Naive thymus-derived CD8-positive, alpha-beta T cell (primary cell): ENCODE measurements around the gene LZTFL1. TPM values are rescaled to one million over a fixed set of nuclear protein-coding genes. Genes with fewer than 3 reads are reported as not detected.

Source experiments
- ATAC-seq, 2 donors: fragments of 150-1000 bp; cut with Tn5 transposase in 1 of 2; sonication (Bioruptor Pico), chemical (Tn5 transposase) in 1 of 2; 1 replicate in 1 of 2; 2 replicates in 1 of 2; pipeline ENCODE4 v1.10.0; 2021; ENCODE audit warnings: mild to moderate bottlenecking in 2 of 2, moderate library complexity in 2 of 2
- POLR2A ChIA-PET: fragments of 350-600 bp; sonication (Branson Sonifier 250); formaldehyde crosslinking; loops from one replicate; lab custom pipeline; 2021; ENCODE audit warnings: antibody characterized with exemption; lab: Charles Lee
- DNase-seq, 10 donors: peaks; one replicate each; pipeline versions ENCODE4 v3.0.0 to v3.0.0-alpha.2; 2020 to 2022
- H3K27ac Mint-ChIP-seq, 10 donors: one replicate each; pipeline ENCODE4 v1.8.0; 2020 to 2022; ENCODE audit warnings: mild to moderate bottlenecking in 10 of 10, mixed read lengths in 10 of 10, moderate library complexity in 4 of 10, inconsistent platforms in 1 of 10
- H3K27me3 Mint-ChIP-seq, 5 donors: one replicate each; pipeline ENCODE4 v1.8.0; 2021 to 2022; ENCODE audit warnings: mixed read lengths in 5 of 5
- H3K36me3 Mint-ChIP-seq, 3 donors: one replicate each; pipeline ENCODE4 v1.8.0; 2020 to 2022; ENCODE audit warnings: mixed read lengths in 3 of 3, mild to moderate bottlenecking in 2 of 3, inconsistent platforms in 1 of 3
- H3K4me1 Mint-ChIP-seq, 4 donors: one replicate each; pipeline ENCODE4 v1.8.0; 2021 to 2022; ENCODE audit warnings: mixed read lengths in 4 of 4
- H3K4me3 Mint-ChIP-seq, 10 donors: one replicate each; pipeline ENCODE4 v1.8.0; 2020 to 2022; ENCODE audit warnings: mild to moderate bottlenecking in 10 of 10, mixed read lengths in 10 of 10, moderate library complexity in 6 of 10, inconsistent platforms in 1 of 10
- H3K9me3 Mint-ChIP-seq, 9 donors: one replicate each; pipeline ENCODE4 v1.8.0; 2020 to 2022; ENCODE audit warnings: mixed read lengths in 9 of 9, mild to moderate bottlenecking in 3 of 9, inconsistent platforms in 1 of 9, moderate library complexity in 1 of 9
- polyA plus RNA-seq, 3 donors: library from polyadenylated mRNA; unstranded; fragments of 300-500 nt; fragmentation: Illumina TruSeq; gene quantifications; one replicate each; pipeline ENCODE4 v1.2.3, GENCODE V29; 2021
- total RNA-seq, 8 experiments: library from RNA in 2 of 8; stranded (reverse) in 2 of 8; gene quantifications; one replicate each; pipeline ENCODE4 v1.2.3 and lab custom pipeline; 2021 to 2026

The LZTFL1 gene
- total and polyA plus RNA-seq, 5 experiments from 2014 or later, result 7.5 to 10.8 (median 9.6) TPM

- Mint-ChIP-seq H3K27ac (no peak overlapping the region), H3K9me3 (no peaks in the 10 kb centered on the region), H3K36me3 (no peaks in the 10 kb centered on the region), H3K27me3 (peaks cover 4 to 33% (median 24%) of the 10 kb centered on the region in 5 donors), H3K4me1 (peaks cover 4 to 10% (median 8%) of the 10 kb centered on the region in 4 donors), H3K4me3 (no peak overlapping the region)
- POLR2A ChIA-PET, result no interaction called here
- no peak for ATAC-seq
- no peak for DNase-seq
Observed at GRCh38 chr3:45802146-45802545, 39.8 kb downstream of the LZTFL1 start.

DNA sequence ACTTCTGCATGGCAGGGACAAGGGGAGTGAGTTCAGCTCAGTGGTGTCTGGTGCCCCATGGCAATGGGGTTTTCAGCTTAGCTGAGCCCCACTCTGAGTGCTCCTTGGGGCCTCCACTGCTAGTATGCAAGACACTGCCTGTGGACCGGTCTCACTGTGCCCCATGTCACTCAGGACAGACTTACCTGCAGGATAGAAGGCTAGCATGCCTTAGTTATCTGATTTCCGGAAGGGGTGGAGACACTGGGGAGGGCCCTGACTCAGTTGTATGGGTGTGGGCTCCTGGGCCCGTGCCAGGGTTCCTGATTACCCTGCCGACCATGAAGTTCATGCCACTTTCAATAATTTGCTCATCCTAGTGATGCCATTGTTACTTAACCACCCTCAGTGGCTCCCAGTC is 41.3 kb downstream of the LZTFL1 start:
- Mint-ChIP-seq H3K27me3 (peaks cover 10 to 49% (median 33%) of the 10 kb centered on the region in 5 donors), H3K9me3 (no peaks in the 10 kb centered on the region), H3K4me1 (peaks cover 0 to 12% (median 7%) of the 10 kb centered on the region in 4 donors), H3K27ac (no peak overlapping the region), H3K4me3 (no peak overlapping the region), H3K36me3 (no peaks in the 10 kb centered on the region)
- POLR2A ChIA-PET, result no interaction called here
- DNase-seq, result no peak
- no peak for ATAC-seq

DNA sequence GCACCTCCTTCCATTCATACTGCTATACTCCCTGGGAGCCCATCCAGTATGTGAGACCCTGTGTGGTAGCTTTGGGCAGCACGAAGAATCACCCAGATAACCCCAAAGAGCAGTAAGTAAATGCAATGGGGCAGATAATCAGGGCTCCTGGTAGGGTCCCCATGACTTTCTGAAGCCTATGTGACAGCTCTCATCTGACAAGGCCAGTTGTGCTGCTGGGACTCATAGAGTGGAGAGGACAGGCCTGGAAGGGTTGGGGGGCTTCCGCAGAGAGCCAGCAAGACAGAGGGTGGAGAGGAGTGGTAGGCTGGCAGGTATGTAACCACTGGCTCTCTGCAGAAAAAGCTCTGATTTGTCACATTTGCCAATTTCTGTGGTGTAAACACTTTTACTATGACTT is 42.3 kb downstream of the LZTFL1 start:
- Mint-ChIP-seq H3K9me3 (no peaks in the 10 kb centered on the region), H3K27me3 (peaks cover 19 to 59% (median 43%) of the 10 kb centered on the region in 5 donors), H3K36me3 (no peaks in the 10 kb centered on the region), H3K4me1 (peaks cover 3 to 18% (median 12%) of the 10 kb centered on the region in 4 donors), H3K27ac (peak overlapping the region in 1 of 10 donors; percentile 68), H3K4me3 (no peak overlapping the region)
- no peak for DNase-seq
- ATAC-seq, result no peak
- POLR2A ChIA-PET, result no interaction called here

GRCh38 chr3:45798034-45798433 is 43.9 kb downstream of the LZTFL1 start:
- DNase-seq, result no peak
- Mint-ChIP-seq H3K27me3 (peaks cover 27 to 71% (median 49%) of the 10 kb centered on the region in 5 donors), H3K9me3 (no peaks in the 10 kb centered on the region), H3K4me3 (peak overlapping the region in 3 of 10 donors; percentile 1 to 15 (median 5)), H3K36me3 (no peaks in the 10 kb centered on the region), H3K4me1 (peaks cover 3 to 18% (median 12%) of the 10 kb centered on the region in 4 donors), H3K27ac (no peak overlapping the region)
- no peak for ATAC-seq
- POLR2A ChIA-PET, result interaction anchor here (1.2 kb wide), 1 partner anchor 8 kb away, joined by 3 read pairs; no protein-coding TSS in a partner anchor

GRCh38 chr3:45796902-45797637 is 44.8 kb downstream of the LZTFL1 start:
- Mint-ChIP-seq H3K4me1 (peaks cover 3 to 18% (median 12%) of the 10 kb centered on the region in 4 donors), H3K27ac (no peak overlapping the region), H3K27me3 (peaks cover 27 to 71% (median 49%) of the 10 kb centered on the region in 5 donors), H3K9me3 (no peaks in the 10 kb centered on the region), H3K36me3 (no peaks in the 10 kb centered on the region), H3K4me3 (peak overlapping the region; percentile 40 to 81 (median 66))
- DNase-seq, result no peak
- POLR2A ChIA-PET, result interaction anchor here (0.7 to 1.2 kb wide), 2 partner anchors 8 to 166 kb away, joined by 3 read pairs; no protein-coding TSS in a partner anchor
- no peak for ATAC-seq

- no peaks in the 10 kb centered on the region for H3K36me3 Mint-ChIP-seq
- H3K4me1 Mint-ChIP-seq, result peaks cover 3 to 20% (median 15%) of the 10 kb centered on the region in 4 donors
- H3K9me3 Mint-ChIP-seq, result no peaks in the 10 kb centered on the region
- peak within 1 kb of the TSS; percentile 64 to 85 (median 80) for H3K4me3 Mint-ChIP-seq
- peaks cover 27 to 71% (median 52%) of the 10 kb centered on the region in 5 donors for H3K27me3 Mint-ChIP-seq
- ATAC-seq (peak; percentile 46 to 52), DNase-seq (peak in 3 of 10 donors; percentile 15 to 20 (median 16))
- POLR2A ChIA-PET, result interaction anchor here (0.7 kb wide), 1 partner anchor 167 kb away, joined by 3 read pairs; no protein-coding TSS in a partner anchor
- no peak within 1 kb of the TSS for H3K27ac Mint-ChIP-seq
Observed at GRCh38 chr3:45795882-45796765, 45.8 kb downstream of the LZTFL1 start, which contains the start of gene SLC6A20. TSS of gene SLC6A20 (minus strand) at chr3:45796536. CDS start at chr3:45796419, 117 bp downstream.

DNA sequence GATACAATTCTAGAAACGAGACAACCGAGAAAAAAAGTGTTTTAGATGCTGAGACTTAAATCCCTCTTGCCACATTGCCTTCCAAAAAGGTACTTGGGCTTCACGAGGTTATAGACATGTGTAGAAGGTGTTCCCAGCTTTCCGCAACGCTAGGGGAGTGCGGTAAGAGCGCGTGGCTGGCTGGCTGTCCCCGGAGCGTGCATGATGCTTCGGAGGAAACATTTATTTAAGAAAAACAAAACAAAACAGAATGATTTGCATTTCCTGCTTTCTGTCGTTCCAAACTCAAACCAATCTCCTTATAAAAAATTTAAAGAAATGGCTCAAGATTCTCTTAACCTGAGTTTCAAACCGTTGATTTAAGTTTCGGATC is 46.4 kb downstream of the LZTFL1 start:
- H3K9me3 Mint-ChIP-seq, result peaks cover 0 to 5% (median under 1%) of the 10 kb centered on the region in 9 donors
- H3K36me3 Mint-ChIP-seq, result peaks cover 0 to 4% (median 0%) of the 10 kb centered on the region in 3 donors
- ATAC-seq (peak in 1 of 2 donors; percentile 52), DNase-seq (peak in 2 of 10 donors; percentile 2 to 16)
- no peak overlapping the region for H3K27ac Mint-ChIP-seq
- POLR2A ChIA-PET, result interaction anchor here (0.8 kb wide), 1 partner anchor 13 kb away, joined by 3 read pairs; no protein-coding TSS in a partner anchor
- peak overlapping the region; percentile 64 to 85 (median 80) for H3K4me3 Mint-ChIP-seq
- peaks cover 27 to 71% (median 52%) of the 10 kb centered on the region in 5 donors for H3K27me3 Mint-ChIP-seq
- peaks cover 3 to 20% (median 15%) of the 10 kb centered on the region in 4 donors for H3K4me1 Mint-ChIP-seq

DNA sequence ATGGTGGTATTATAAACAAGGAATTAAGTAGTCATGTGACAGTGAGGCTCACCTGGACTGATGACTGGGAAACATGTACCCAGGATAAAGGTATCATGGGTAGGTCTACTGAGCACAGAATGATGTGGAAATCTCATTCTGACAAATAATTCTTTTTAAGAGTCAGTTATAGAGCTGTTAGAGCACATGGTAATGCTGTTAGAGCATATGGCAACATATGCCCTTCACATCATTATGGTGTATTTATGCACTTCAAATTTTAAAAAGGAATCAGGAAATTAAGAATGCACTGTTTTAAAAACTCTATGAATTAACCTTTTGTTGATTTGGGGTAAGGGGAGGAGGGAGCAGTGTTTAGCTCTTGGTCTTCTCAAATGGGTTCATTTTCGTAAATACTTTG is 47.3 kb downstream of the LZTFL1 start:
- POLR2A ChIA-PET, result interaction anchor here (0.8 kb wide), 1 partner anchor 14 kb away, joined by 3 read pairs; no protein-coding TSS in a partner anchor
- Mint-ChIP-seq H3K9me3 (peaks cover 0 to 13% (median 5%) of the 10 kb centered on the region in 9 donors), H3K27me3 (peaks cover 27 to 63% (median 52%) of the 10 kb centered on the region in 5 donors), H3K4me1 (peaks cover 3 to 20% (median 15%) of the 10 kb centered on the region in 4 donors), H3K4me3 (peak overlapping the region in 1 of 10 donors; percentile 85), H3K27ac (no peak overlapping the region), H3K36me3 (peaks cover 0 to 6% (median 4%) of the 10 kb centered on the region in 3 donors)
- no peak for DNase-seq
- ATAC-seq, result no peak

- peaks cover 3 to 20% (median 15%) of the 10 kb centered on the region in 4 donors for H3K4me1 Mint-ChIP-seq
- H3K27ac Mint-ChIP-seq, result no peak overlapping the region
- H3K36me3 Mint-ChIP-seq, result peaks cover 0 to 6% (median 4%) of the 10 kb centered on the region in 3 donors
- H3K9me3 Mint-ChIP-seq, result peaks cover 0 to 18% (median 6%) of the 10 kb centered on the region in 9 donors
- no peak overlapping the region for H3K4me3 Mint-ChIP-seq
- DNase-seq (no peak), ATAC-seq (no peak)
- POLR2A ChIA-PET, result no interaction called here
- H3K27me3 Mint-ChIP-seq, result peaks cover 27 to 58% (median 47%) of the 10 kb centered on the region in 5 donors
Observed at GRCh38 chr3:45794177-45794560, 47.8 kb downstream of the LZTFL1 start.

GRCh38 chr3:45793482-45794176 is 48.3 kb downstream of the LZTFL1 start:
- Mint-ChIP-seq H3K36me3 (peaks cover 0 to 11% (median 8%) of the 10 kb centered on the region in 3 donors), H3K27me3 (peaks cover 27 to 53% (median 42%) of the 10 kb centered on the region in 5 donors), H3K4me3 (peak overlapping the region in 1 of 10 donors; percentile 16), H3K9me3 (peaks cover 0 to 23% (median 12%) of the 10 kb centered on the region in 9 donors), H3K4me1 (peaks cover 3 to 20% (median 15%) of the 10 kb centered on the region in 4 donors), H3K27ac (no peak overlapping the region)
- no peak for DNase-seq
- POLR2A ChIA-PET, result no interaction called here
- no peak for ATAC-seq

DNA sequence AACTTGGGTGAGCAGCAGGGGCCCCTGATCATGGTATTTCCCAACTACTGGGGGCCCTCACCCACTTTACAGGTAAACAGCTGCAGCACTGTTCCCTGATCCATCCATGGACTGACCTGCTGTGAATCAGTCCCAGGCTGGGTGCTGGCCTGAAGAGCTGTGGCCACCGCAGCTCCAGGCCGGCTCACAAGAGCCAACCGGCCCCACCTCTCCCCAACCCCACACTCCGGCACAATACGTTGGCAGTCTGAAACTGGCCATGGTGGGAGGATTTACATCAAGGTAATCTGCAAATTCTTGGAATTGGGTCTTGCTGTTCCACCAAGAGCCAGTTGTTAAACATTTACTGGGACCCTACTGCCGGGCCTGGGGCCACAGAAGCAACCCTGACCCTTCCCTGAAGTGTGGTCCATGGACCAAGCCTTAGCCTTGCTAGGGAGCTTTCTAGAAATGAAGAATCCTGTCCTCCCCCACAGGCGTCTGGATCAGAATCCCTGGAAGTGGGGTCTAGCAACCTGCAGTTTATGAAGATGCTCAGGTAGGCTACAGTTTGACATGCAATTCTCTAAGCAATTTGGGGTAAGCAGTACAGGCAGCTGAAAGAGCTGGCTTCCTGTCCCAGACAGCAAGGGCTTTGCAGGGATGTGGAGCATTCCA is 49.3 kb downstream of the LZTFL1 start:
- DNase-seq, result no peak
- Mint-ChIP-seq H3K9me3 (peaks cover 0 to 23% (median 12%) of the 10 kb centered on the region in 9 donors), H3K4me3 (no peak overlapping the region), H3K36me3 (peaks cover 0 to 11% (median 11%) of the 10 kb centered on the region in 3 donors), H3K27me3 (peaks cover 22 to 43% (median 37%) of the 10 kb centered on the region in 5 donors), H3K4me1 (peaks cover 3 to 20% (median 15%) of the 10 kb centered on the region in 4 donors), H3K27ac (no peak overlapping the region)
- ATAC-seq, result no peak
- POLR2A ChIA-PET, result no interaction called here
